CD14-positive monocyte (primary cell): ENCODE results near the gene TMEM14A. TPM values are rescaled to one million over a fixed set of nuclear protein-coding genes. Genes with fewer than 3 reads are reported as not detected.

ENCODE experiments used
- DNase-seq, 3 donors: peaks; one replicate each; pipeline ENCODE4 v3.0.0-alpha.2; 2011 to 2022
- H2AFZ ChIP-seq: 2 replicates; pipeline ENCODE4 v1.6.0; 2012; ENCODE audit warnings: mild to moderate bottlenecking, low read depth, low read length, inconsistent platforms; ENCODE audit not compliant: insufficient read depth, poor library complexity, severe bottlenecking
- H3K27ac ChIP-seq, 2 donors: 1 replicate in 1 of 2; 2 replicates in 1 of 2; pipeline ENCODE4 v1.5.1; 2012 to 2013; ENCODE audit warnings: low read length in 2 of 2, control low read depth in 1 of 2, inconsistent platforms in 1 of 2, low read depth in 1 of 2, mild to moderate bottlenecking in 1 of 2
- H3K27me3 ChIP-seq, 2 donors: one replicate each; pipeline versions ENCODE4 v1.6.0 to v1.6.1; 2011 to 2013; ENCODE audit warnings: low read length in 2 of 2; ENCODE audit not compliant: control insufficient read depth in 2 of 2, insufficient read depth in 2 of 2
- H3K36me3 ChIP-seq, 2 donors: replicated peaks in 1 of 2; 1 replicate in 1 of 2; 2 replicates in 1 of 2; pipeline versions ENCODE4 v1.5.1 to v1.6.1; 2012 to 2013; ENCODE audit warnings: low read length in 2 of 2, control low read depth in 1 of 2, inconsistent platforms in 1 of 2, mild to moderate bottlenecking in 1 of 2; ENCODE audit not compliant: insufficient read depth in 2 of 2, control insufficient read depth in 1 of 2
- H3K4me1 ChIP-seq, 2 donors: 1 replicate in 1 of 2; 2 replicates in 1 of 2; pipeline versions ENCODE4 v1.5.1 to v1.6.1; 2012 to 2013; ENCODE audit warnings: low read length in 2 of 2, control low read depth in 1 of 2, inconsistent platforms in 1 of 2, mild to moderate bottlenecking in 1 of 2, moderate library complexity in 1 of 2; ENCODE audit not compliant: insufficient read depth in 2 of 2, control insufficient read depth in 1 of 2
- H3K4me2 ChIP-seq: replicated peaks from 2 replicates; pipeline ENCODE3; 2012; ENCODE audit warnings: low read length, moderate library complexity, mild to moderate bottlenecking; ENCODE audit not compliant: poor library complexity, severe bottlenecking; ENCODE audit errors: extremely low read depth
- H3K4me3 ChIP-seq, 3 experiments: fragments of 200-600 bp in 1 of 3; sonication (generic) in 1 of 3; replicated peaks in 1 of 3; 1 replicate in 2 of 3; 2 replicates in 1 of 3; pipeline ENCODE4 v1.5.1; 2011 to 2013; ENCODE audit warnings: low read length in 3 of 3, mild to moderate bottlenecking in 3 of 3, control low read depth in 2 of 3, low read depth in 2 of 3, inconsistent platforms in 1 of 3, moderate library complexity in 1 of 3
- H3K79me2 ChIP-seq: 2 replicates; pipeline ENCODE4 v1.6.0; 2012; ENCODE audit warnings: mild to moderate bottlenecking, control low read depth, inconsistent platforms, low read length, moderate library complexity; ENCODE audit not compliant: insufficient read depth
- H3K9ac ChIP-seq: 2 replicates; pipeline ENCODE4 v1.6.0; 2017; ENCODE audit warnings: low read length, mild to moderate bottlenecking; ENCODE audit not compliant: insufficient read depth, poor library complexity, severe bottlenecking
- H3K9me3 ChIP-seq, 2 donors: replicated peaks in 1 of 2; 1 replicate in 1 of 2; 2 replicates in 1 of 2; pipeline versions ENCODE4 v1.5.1 to v1.6.1; 2012 to 2013; ENCODE audit warnings: low read length in 2 of 2, control low read depth in 1 of 2; ENCODE audit not compliant: control insufficient read depth in 1 of 2, insufficient read depth in 1 of 2
- H4K20me1 ChIP-seq: 2 replicates; pipeline ENCODE4 v1.6.0; 2012; ENCODE audit warnings: mild to moderate bottlenecking, low read length, control low read depth, moderate library complexity; ENCODE audit not compliant: insufficient read depth
- H3K27ac Mint-ChIP-seq, 7 donors: one replicate each; pipeline ENCODE4 v1.8.0; 2020; ENCODE audit warnings: mild to moderate bottlenecking in 7 of 7, mixed read lengths in 7 of 7, moderate library complexity in 6 of 7, inconsistent platforms in 2 of 7
- H3K27me3 Mint-ChIP-seq, 3 donors: one replicate each; pipeline ENCODE4 v1.8.0; 2021 to 2022; ENCODE audit warnings: low read depth in 3 of 3, mild to moderate bottlenecking in 3 of 3, mixed read lengths in 3 of 3, moderate library complexity in 3 of 3, inconsistent platforms in 1 of 3
- H3K36me3 Mint-ChIP-seq, 2 donors: one replicate each; pipeline ENCODE4 v1.8.0; 2020; ENCODE audit warnings: mixed read lengths in 2 of 2, inconsistent platforms in 1 of 2, mild to moderate bottlenecking in 1 of 2
- H3K4me1 Mint-ChIP-seq: one replicate; pipeline ENCODE4 v1.8.0; 2020; ENCODE audit warnings: mild to moderate bottlenecking, mixed read lengths
- H3K4me3 Mint-ChIP-seq, 2 donors: one replicate each; pipeline ENCODE4 v1.8.0; 2020; ENCODE audit warnings: mild to moderate bottlenecking in 2 of 2, mixed read lengths in 2 of 2, moderate library complexity in 1 of 2
- H3K9me3 Mint-ChIP-seq, 7 donors: one replicate each; pipeline ENCODE4 v1.8.0; 2020 to 2022; ENCODE audit warnings: mixed read lengths in 7 of 7, mild to moderate bottlenecking in 6 of 7, moderate library complexity in 6 of 7, inconsistent platforms in 2 of 7
- WGBS: methylation state at CpG from one replicate; pipeline ENCODE4 v1.1.5; 2013; ENCODE audit warnings: missing lambda C conversion rate; ENCODE audit not compliant: insufficient coverage; 5-methylcytosine and 5-hydroxymethylcytosine counted together
- intact Hi-C, 2 donors: fragments of 100-400 bp; cut with micrococcal nuclease; formaldehyde crosslinking; loops; one replicate each; pipeline versions ENCODE4 v1.15.0 to v1.15.1; 2023
- polyA plus RNA-seq, 3 donors: library from polyadenylated mRNA; depleted of rRNA in 1 of 3; unstranded in 2 of 3; stranded (reverse) in 1 of 3; fragments of 300-500 nt in 2 of 3; fragments of >200 nt in 1 of 3; fragmentation: Illumina TruSeq in 2 of 3; gene quantifications; 1 replicate in 2 of 3; 2 replicates in 1 of 3; pipeline ENCODE4 v1.2.3, GENCODE V29; 2012 to 2021
- TF ChIP-seq, protein P1 (sequence below): fragments of 200-600 bp; IDR thresholded peaks from one replicate; pipeline ENCODE4 v1.8.0; 2022; ENCODE audit warnings: antibody characterized with exemption, mild to moderate bottlenecking

TMEM14A gene
- polyA plus RNA-seq, 3 donors = 0.08 to 0.23 (median 0.20) TPM

DNA sequence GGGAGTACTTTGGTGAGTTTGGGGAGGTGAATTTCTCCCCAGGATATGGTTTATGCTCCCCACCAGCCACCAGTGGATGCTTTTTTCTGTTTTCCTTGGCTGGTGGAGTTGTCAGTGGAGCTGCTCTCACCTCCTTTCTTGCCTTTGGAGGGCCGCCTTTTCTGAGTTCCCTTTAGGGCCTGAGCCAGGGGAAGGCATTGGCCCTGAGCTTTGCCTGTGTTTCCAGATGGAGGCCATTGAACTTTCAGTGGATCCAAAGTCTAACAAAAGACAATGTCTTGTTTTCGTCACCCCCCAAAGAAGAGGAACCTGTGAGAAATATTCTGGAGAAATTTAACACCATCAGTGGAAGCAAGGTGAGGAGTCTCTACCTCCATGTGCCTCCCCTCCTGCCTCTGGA lies 4.4 kb upstream of the TMEM14A start:
- Histone ChIP-seq H3K27me3 (peaks cover 17 to 38% of the 10 kb centered on the region in 2 donors), H3K9me3 (peaks cover 0 to under 1% of the 10 kb centered on the region in 2 donors), H2AFZ (no peak overlapping the region), H3K9ac (no peak overlapping the region), H3K4me1 (peaks cover 33 to 48% of the 10 kb centered on the region in 2 donors), H3K27ac (no peak overlapping the region), H4K20me1 (no peaks in the 10 kb centered on the region), H3K4me2 (no peak overlapping the region), H3K4me3 (no peak overlapping the region), H3K79me2 (no peaks in the 10 kb centered on the region), H3K36me3 (no peaks in the 10 kb centered on the region)
- no peak overlapping the region for H3K27ac Mint-ChIP-seq
- no peak for DNase-seq
- H3K9me3 Mint-ChIP-seq = peaks cover 0 to 3% (median 2%) of the 10 kb centered on the region in 7 donors
- H3K27me3 Mint-ChIP-seq = peaks cover 17 to 26% (median 18%) of the 10 kb centered on the region in 3 donors
- peaks cover 25% of the 10 kb centered on the region for H3K4me1 Mint-ChIP-seq
- 86% methylated on average over 1 of the region's 2 CpGs for WGBS
- TF ChIP-seq, protein P1, sequence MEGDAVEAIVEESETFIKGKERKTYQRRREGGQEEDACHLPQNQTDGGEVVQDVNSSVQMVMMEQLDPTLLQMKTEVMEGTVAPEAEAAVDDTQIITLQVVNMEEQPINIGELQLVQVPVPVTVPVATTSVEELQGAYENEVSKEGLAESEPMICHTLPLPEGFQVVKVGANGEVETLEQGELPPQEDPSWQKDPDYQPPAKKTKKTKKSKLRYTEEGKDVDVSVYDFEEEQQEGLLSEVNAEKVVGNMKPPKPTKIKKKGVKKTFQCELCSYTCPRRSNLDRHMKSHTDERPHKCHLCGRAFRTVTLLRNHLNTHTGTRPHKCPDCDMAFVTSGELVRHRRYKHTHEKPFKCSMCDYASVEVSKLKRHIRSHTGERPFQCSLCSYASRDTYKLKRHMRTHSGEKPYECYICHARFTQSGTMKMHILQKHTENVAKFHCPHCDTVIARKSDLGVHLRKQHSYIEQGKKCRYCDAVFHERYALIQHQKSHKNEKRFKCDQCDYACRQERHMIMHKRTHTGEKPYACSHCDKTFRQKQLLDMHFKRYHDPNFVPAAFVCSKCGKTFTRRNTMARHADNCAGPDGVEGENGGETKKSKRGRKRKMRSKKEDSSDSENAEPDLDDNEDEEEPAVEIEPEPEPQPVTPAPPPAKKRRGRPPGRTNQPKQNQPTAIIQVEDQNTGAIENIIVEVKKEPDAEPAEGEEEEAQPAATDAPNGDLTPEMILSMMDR = no peak
- no peaks in the 10 kb centered on the region for H3K36me3 Mint-ChIP-seq
- intact Hi-C loops = loop anchor here (10.0 kb wide), 2 partner anchors 92 to 362 kb away; partner anchors contain the start of gene TRAM2 (in 2 of the 2)
- peak overlapping the region in 1 of 2 donors; percentile 57 for H3K4me3 Mint-ChIP-seq

DNA sequence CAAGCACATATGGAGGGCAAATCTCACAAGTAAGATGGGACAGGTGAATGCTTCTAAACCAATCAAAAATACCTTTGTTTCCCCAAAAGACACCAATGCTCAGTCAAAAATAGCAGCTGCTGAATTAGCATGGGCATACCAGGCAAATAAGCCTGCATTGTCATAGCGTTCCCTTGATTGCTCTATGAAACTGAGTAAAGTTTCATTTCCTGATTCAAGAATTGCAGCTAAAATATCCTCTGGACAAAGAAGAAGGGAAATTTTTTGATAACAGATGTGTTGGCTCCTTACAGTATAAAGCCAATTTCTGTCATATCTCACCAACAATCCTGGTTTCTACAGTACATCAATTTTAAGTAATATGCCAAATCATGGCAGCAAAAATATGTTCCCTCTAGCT lies 3.3 kb upstream of the TMEM14A start:
- H3K4me1 Mint-ChIP-seq = peaks cover 26% of the 10 kb centered on the region
- H3K4me1 ChIP-seq = peaks cover 33 to 48% of the 10 kb centered on the region in 2 donors
- no peaks in the 10 kb centered on the region for H3K36me3 ChIP-seq
- no peaks in the 10 kb centered on the region for H3K79me2 ChIP-seq
- no peak overlapping the region for H3K27ac Mint-ChIP-seq
- no peak overlapping the region for H3K4me3 Mint-ChIP-seq
- TF ChIP-seq, protein P1 = no peak
- H3K27me3 Mint-ChIP-seq = peaks cover 27 to 37% (median 28%) of the 10 kb centered on the region in 3 donors
- no peak overlapping the region for H2AFZ ChIP-seq
- intact Hi-C loops = loop anchor here (10.0 kb wide), 2 partner anchors 93 to 363 kb away; partner anchors contain the start of gene TRAM2 (in 2 of the 2)
- peak; percentile 12 to 43 (median 38) for DNase-seq
- H4K20me1 ChIP-seq = no peaks in the 10 kb centered on the region
- H3K27me3 ChIP-seq = peaks cover 27 to 48% of the 10 kb centered on the region in 2 donors
- H3K27ac ChIP-seq = no peak overlapping the region
- peaks cover 0 to 6% (median 2%) of the 10 kb centered on the region in 7 donors for H3K9me3 Mint-ChIP-seq
- no peak overlapping the region for H3K4me3 ChIP-seq
- no peak overlapping the region for H3K4me2 ChIP-seq
- H3K36me3 Mint-ChIP-seq = no peaks in the 10 kb centered on the region
- peaks cover 0 to 4% of the 10 kb centered on the region in 2 donors for H3K9me3 ChIP-seq
- H3K9ac ChIP-seq = no peak overlapping the region
- 0% methylated on average over 1 of the region's 1 CpG for WGBS
